Dendritic cell treated with granulocyte-macrophage colony-stimulating factor and Interleukin-4, amounts not matched to agents 40 ng/mL and 50 ng/mL, for 4 days (primary cell): ENCODE measurements around the gene EDA2R.
A peak's percentile ranks its signal among the peaks of the same experiment; 100 is the strongest.

Experiments
- H3K27ac Mint-ChIP-seq: one replicate; pipeline ENCODE4 v1.8.0; 2022; ENCODE audit warnings: mild to moderate bottlenecking, mixed read lengths
- H3K27me3 Mint-ChIP-seq: one replicate; pipeline ENCODE4 v1.8.0; 2022; ENCODE audit warnings: mild to moderate bottlenecking, mixed read lengths
- H3K36me3 Mint-ChIP-seq: one replicate; pipeline ENCODE4 v1.8.0; 2022; ENCODE audit warnings: low read depth, mixed read lengths
- H3K4me1 Mint-ChIP-seq: one replicate; pipeline ENCODE4 v1.8.0; 2022; ENCODE audit warnings: low read depth, mixed read lengths
- H3K4me3 Mint-ChIP-seq: one replicate; pipeline ENCODE4 v1.8.0; 2022; ENCODE audit warnings: mild to moderate bottlenecking, moderate library complexity, mixed read lengths
- H3K9me3 Mint-ChIP-seq: one replicate; pipeline ENCODE4 v1.8.0; 2022; ENCODE audit warnings: mixed read lengths
- intact Hi-C: fragments of 100-400 bp; cut with micrococcal nuclease; formaldehyde crosslinking; loops from one replicate; pipeline ENCODE4 v1.15.0; 2022

Gene EDA2R, protein sequence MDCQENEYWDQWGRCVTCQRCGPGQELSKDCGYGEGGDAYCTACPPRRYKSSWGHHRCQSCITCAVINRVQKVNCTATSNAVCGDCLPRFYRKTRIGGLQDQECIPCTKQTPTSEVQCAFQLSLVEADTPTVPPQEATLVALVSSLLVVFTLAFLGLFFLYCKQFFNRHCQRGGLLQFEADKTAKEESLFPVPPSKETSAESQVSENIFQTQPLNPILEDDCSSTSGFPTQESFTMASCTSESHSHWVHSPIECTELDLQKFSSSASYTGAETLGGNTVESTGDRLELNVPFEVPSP

GRCh38 chrX:66638591-66639500 lies at the start of gene EDA2R:
Gene EDA2R, minus strand, starts transcription at chrX:66639078. Its CDS starts 23,058 bp downstream, at chrX:66616020.
- H3K27me3 Mint-ChIP-seq, result no peaks in the 10 kb centered on the region
- intact Hi-C loops, result no loop called here
- peak within 1 kb of the TSS; percentile 50 for H3K4me3 Mint-ChIP-seq
- H3K4me1 Mint-ChIP-seq, result peaks cover 11% of the 10 kb centered on the region
- no peak within 1 kb of the TSS for H3K27ac Mint-ChIP-seq
- no peaks in the 10 kb centered on the region for H3K36me3 Mint-ChIP-seq
- no peaks in the 10 kb centered on the region for H3K9me3 Mint-ChIP-seq

DNA sequence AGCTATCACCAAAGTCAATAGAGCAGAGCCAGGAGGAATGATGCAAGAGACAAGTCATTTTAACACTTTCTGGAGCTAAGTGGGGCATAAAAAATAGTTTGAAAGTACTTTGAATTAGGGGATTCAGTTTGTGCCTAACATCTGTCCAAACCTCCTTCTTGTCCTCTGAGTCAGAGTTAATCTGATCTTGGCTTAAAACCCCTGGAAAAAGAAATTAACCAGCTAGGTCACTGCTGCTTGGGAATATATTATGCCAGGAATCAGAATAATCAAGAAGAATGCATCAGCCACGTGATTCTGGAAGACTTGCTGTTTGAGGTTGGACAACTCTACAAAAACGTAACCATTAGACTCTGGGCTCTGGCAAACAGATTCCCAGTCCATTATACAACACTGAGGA lies 45.3 kb upstream of the EDA2R start:
- Mint-ChIP-seq H3K4me1 (no peaks in the 10 kb centered on the region), H3K4me3 (no peak overlapping the region), H3K27me3 (no peaks in the 10 kb centered on the region), H3K27ac (no peak overlapping the region), H3K9me3 (no peaks in the 10 kb centered on the region), H3K36me3 (no peaks in the 10 kb centered on the region)
- intact Hi-C loops, result no loop called here

DNA sequence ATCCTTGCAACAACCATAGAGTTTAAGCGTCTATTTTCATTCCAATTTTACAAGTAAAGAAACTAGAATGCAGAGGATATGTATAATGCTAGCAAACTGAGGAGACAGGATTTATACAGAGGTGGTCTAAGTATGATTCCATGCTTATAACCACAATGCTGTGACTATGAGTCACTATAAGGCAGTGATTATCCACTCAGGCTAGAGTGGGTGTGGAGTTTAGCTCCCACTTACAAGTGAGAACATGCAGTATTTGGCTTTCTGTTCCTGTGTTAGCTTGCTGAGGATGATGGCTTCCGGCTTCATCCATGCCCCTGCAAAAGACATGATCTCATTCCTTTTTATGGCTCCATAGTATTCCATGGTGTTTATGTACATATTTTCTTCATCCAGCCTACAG lies 41.6 kb upstream of the EDA2R start:
- intact Hi-C loops, result no loop called here
- Mint-ChIP-seq H3K27me3 (no peaks in the 10 kb centered on the region), H3K9me3 (no peaks in the 10 kb centered on the region), H3K4me3 (no peak overlapping the region), H3K36me3 (no peaks in the 10 kb centered on the region), H3K4me1 (no peaks in the 10 kb centered on the region), H3K27ac (no peak overlapping the region)

DNA sequence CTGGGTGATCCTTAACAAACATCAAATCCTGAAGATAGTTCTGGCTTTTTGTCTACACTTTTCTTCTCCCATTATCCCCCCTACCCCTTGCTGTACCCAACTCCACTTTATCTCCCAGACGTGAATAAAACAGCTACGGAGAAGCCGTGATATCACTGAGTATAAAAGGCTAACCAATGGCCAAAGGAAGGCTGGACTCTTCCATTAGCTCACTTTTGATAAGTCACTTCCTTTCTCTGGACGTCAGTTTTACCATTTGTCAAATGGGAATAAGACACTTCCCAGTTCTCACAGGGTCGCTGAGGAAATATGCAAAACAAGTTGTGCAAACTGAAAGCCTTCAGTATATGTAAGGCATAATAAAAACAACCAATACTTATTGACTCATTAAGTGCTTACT lies 38.6 kb upstream of the EDA2R start:
- H3K27ac Mint-ChIP-seq, result no peak overlapping the region
- H3K4me1 Mint-ChIP-seq, result no peaks in the 10 kb centered on the region
- intact Hi-C loops, result no loop called here

DNA sequence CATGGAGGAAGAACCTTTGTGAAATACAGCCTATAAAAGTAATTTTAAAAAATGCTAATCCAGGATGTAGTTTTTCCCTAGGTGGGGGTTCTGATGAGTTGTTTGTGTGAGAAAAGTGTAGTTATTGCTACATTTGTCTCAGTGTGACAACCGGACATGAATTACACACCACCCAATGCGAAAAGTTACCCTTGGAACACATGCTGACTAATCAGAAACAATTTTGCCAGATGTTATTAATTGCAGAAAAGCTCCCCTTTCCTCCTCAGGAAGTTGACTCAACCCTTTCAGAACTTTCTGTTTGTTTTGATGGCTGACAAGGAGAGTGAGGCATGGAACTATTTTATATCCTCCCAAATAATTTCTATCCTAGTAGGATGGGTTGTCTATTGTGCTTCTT lies 38.1 kb upstream of the EDA2R start:
- Mint-ChIP-seq H3K27ac (no peak overlapping the region), H3K4me3 (no peak overlapping the region), H3K9me3 (no peaks in the 10 kb centered on the region), H3K27me3 (no peaks in the 10 kb centered on the region), H3K36me3 (no peaks in the 10 kb centered on the region), H3K4me1 (no peaks in the 10 kb centered on the region)
- intact Hi-C loops, result no loop called here

More for the DNA sequence above, 38.6 kb upstream of the EDA2R start:
- H3K27me3 Mint-ChIP-seq, result no peaks in the 10 kb centered on the region
- H3K9me3 Mint-ChIP-seq, result no peaks in the 10 kb centered on the region
- no peaks in the 10 kb centered on the region for H3K36me3 Mint-ChIP-seq
- no peak overlapping the region for H3K4me3 Mint-ChIP-seq

DNA sequence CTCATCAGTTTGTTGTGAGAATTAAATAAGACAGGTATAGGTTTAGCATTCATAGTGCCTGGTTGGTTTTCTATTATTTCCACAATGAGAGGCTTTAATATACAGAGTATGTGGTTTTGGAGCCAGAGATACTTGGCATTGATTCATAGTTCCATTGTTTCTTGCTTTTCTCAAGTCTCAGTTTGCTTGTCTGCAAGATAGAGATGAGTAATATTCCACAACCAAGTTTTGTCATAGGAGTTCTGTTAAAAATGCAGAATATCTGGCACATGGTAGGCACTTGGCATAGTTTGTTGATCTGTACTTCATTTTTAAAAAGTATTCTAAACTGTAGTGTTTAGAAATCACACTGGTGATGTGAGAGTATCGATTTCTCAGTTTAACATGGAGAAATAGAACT lies 37.5 kb upstream of the EDA2R start:
- Mint-ChIP-seq H3K9me3 (no peaks in the 10 kb centered on the region), H3K27ac (no peak overlapping the region)
- intact Hi-C loops, result no loop called here

DNA sequence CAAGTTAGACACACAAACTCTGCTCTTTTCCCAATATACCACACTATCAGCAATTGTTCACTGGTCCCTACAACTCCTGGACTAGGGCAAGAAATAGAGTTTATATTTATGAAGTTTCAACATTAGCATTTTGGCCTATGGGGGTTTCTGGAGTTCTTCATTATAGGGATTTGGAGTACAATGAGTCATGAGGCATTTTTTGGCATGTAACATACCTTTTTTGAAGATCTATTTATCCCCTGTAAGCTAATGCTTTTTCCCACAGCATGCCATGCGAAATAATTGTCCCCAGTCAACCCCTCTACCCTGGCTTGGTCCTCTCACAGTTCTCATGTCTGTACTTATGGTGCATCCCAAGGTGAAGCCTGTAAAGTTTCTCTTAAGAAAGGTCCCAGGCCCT lies 36.7 kb upstream of the EDA2R start:
- intact Hi-C loops, result no loop called here
- H3K9me3 Mint-ChIP-seq, result no peaks in the 10 kb centered on the region

More for the DNA sequence above, 37.5 kb upstream of the EDA2R start:
- Mint-ChIP-seq H3K4me1 (no peaks in the 10 kb centered on the region), H3K4me3 (no peak overlapping the region), H3K27me3 (no peaks in the 10 kb centered on the region), H3K36me3 (no peaks in the 10 kb centered on the region)

DNA sequence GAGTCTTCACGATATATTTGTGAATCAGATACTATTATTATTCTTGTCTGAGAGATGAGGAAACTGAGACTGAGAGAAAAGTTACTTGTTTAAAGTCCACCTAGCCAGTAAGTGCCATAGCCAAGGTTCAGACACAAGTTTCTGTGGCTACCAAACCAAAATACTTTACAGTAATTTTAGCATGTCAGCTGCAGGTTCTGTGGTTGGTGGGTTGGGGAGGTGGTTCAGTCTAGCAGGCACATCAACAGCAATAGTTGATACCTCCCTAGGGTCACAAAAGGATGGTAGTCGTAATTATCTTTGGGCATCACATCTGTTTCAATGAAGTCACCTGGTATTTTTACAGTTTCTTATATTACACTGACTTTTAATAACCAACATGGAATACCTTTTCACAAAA lies 35.6 kb upstream of the EDA2R start:
- no peaks in the 10 kb centered on the region for H3K27me3 Mint-ChIP-seq

More for the DNA sequence above, 36.7 kb upstream of the EDA2R start:
- Mint-ChIP-seq H3K36me3 (no peaks in the 10 kb centered on the region), H3K27ac (no peak overlapping the region), H3K4me3 (no peak overlapping the region), H3K4me1 (no peaks in the 10 kb centered on the region), H3K27me3 (no peaks in the 10 kb centered on the region)

DNA sequence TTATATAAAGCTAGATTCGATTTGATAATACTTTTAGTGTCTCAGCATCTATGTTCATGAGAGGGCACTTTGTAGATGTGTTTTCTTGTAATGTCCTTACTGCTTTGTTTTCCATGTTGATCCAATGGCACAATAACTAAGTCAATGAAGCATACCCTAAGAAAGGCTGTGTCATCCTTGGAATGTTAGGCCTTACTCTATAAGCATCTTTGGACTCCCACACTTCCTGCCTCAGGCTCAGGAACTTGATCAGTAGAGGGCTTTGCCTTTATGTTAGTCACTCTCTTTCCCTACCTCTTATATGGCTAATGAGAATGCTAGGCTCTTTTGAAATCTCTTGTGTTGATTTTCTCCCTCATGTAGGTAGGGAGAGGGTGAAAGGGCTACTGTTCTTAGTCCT lies 33.2 kb upstream of the EDA2R start:
- intact Hi-C loops, result no loop called here

More for the DNA sequence above, 35.6 kb upstream of the EDA2R start:
- H3K4me3 Mint-ChIP-seq, result no peak overlapping the region
- no peaks in the 10 kb centered on the region for H3K36me3 Mint-ChIP-seq
- H3K9me3 Mint-ChIP-seq, result no peaks in the 10 kb centered on the region
- H3K27ac Mint-ChIP-seq, result no peak overlapping the region
- intact Hi-C loops, result no loop called here
- no peaks in the 10 kb centered on the region for H3K4me1 Mint-ChIP-seq

GRCh38 chrX:66654411-66654810 lies 15.5 kb upstream of the EDA2R start:
- no peak overlapping the region for H3K27ac Mint-ChIP-seq
- H3K27me3 Mint-ChIP-seq, result no peaks in the 10 kb centered on the region

More for the DNA sequence above, 33.2 kb upstream of the EDA2R start:
- no peaks in the 10 kb centered on the region for H3K9me3 Mint-ChIP-seq
- H3K36me3 Mint-ChIP-seq, result no peaks in the 10 kb centered on the region
- H3K4me3 Mint-ChIP-seq, result no peak overlapping the region
- no peaks in the 10 kb centered on the region for H3K27me3 Mint-ChIP-seq
- H3K27ac Mint-ChIP-seq, result no peak overlapping the region
- no peaks in the 10 kb centered on the region for H3K4me1 Mint-ChIP-seq

GRCh38 chrX:66635360-66635759 lies 3.5 kb downstream of the EDA2R start:
- peaks cover 16% of the 10 kb centered on the region for H3K4me1 Mint-ChIP-seq
- H3K4me3 Mint-ChIP-seq, result no peak overlapping the region
- no peaks in the 10 kb centered on the region for H3K9me3 Mint-ChIP-seq
- intact Hi-C loops, result no loop called here
- H3K36me3 Mint-ChIP-seq, result no peaks in the 10 kb centered on the region
- H3K27ac Mint-ChIP-seq, result no peak overlapping the region
- H3K27me3 Mint-ChIP-seq, result no peaks in the 10 kb centered on the region

More at GRCh38 chrX:66654411-66654810, 15.5 kb upstream of the EDA2R start:
- no peaks in the 10 kb centered on the region for H3K4me1 Mint-ChIP-seq
- intact Hi-C loops, result no loop called here
- no peaks in the 10 kb centered on the region for H3K36me3 Mint-ChIP-seq
- H3K4me3 Mint-ChIP-seq, result no peak overlapping the region
- H3K9me3 Mint-ChIP-seq, result no peaks in the 10 kb centered on the region

- Mint-ChIP-seq H3K4me1 (peaks cover 13% of the 10 kb centered on the region), H3K9me3 (no peaks in the 10 kb centered on the region), H3K27ac (no peak overlapping the region), H3K4me3 (no peak overlapping the region), H3K36me3 (no peaks in the 10 kb centered on the region), H3K27me3 (no peaks in the 10 kb centered on the region)
- intact Hi-C loops, result no loop called here
Measured at GRCh38 chrX:66634272-66634671, 4.6 kb downstream of the EDA2R start.

DNA sequence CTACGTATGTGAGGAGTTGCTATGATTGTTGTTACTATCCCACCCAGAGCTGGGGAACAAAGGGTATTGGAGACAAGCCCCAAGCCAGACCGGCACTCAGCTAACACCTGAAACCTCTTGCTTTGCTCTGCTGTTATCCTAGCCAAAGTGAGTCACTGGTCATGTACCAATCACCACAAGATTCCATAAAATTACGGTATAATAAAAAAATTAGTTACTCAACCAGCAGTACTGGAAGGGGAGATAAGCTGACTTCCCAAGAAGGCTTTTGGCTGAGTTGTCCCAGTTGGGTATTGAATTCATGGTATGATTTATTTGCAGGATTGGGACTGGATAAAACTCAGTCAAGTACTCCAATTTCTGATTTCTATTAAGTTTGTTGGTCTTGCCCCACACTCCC lies 5.3 kb downstream of the EDA2R start:
- intact Hi-C loops, result no loop called here
- Mint-ChIP-seq H3K9me3 (no peaks in the 10 kb centered on the region), H3K4me1 (peaks cover 8% of the 10 kb centered on the region), H3K4me3 (no peak overlapping the region), H3K27ac (no peak overlapping the region), H3K36me3 (no peaks in the 10 kb centered on the region), H3K27me3 (no peaks in the 10 kb centered on the region)

DNA sequence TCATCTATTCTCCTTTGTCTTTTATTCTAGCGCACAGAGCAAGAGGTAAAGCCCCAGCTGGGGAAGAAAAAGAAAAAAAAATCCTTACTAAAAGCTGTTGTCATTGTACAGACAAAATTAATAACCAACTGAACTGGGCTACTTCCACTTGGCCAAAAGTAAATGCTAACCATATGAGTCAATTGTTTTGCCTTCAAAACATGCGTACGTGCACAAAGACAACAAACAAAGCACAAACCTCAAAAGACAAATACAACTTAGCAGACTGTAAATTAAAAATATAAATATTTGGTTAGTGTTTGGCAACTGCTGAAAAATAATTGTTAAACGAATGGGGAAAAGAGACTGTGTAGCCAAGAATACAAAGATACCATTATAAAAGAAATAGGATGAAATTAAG lies 5.9 kb downstream of the EDA2R start:
- peaks cover 5% of the 10 kb centered on the region for H3K4me1 Mint-ChIP-seq
- H3K9me3 Mint-ChIP-seq, result no peaks in the 10 kb centered on the region
- intact Hi-C loops, result no loop called here
- H3K27me3 Mint-ChIP-seq, result no peaks in the 10 kb centered on the region
- no peak overlapping the region for H3K27ac Mint-ChIP-seq
- H3K36me3 Mint-ChIP-seq, result no peaks in the 10 kb centered on the region
- no peak overlapping the region for H3K4me3 Mint-ChIP-seq
